ENCODE measurements around the gene FBN2.

Gene FBN2

GRCh38 chr5:128290152-128290858 lies 247.7 kb downstream of the FBN2 start:
- no peak for DNase-seq

GRCh38 chr5:128287740-128288139 lies 250.3 kb downstream of the FBN2 start:
- DNase-seq = no peak

GRCh38 chr5:128284236-128284635 lies 253.8 kb downstream of the FBN2 start:
- DNase-seq = no peak

- no peak for DNase-seq
These were observed 258.7 kb downstream of the FBN2 start for GRCh38 chr5:128279345-128279744.

GRCh38 chr5:128276537-128277216 lies 261.4 kb downstream of the FBN2 start:
- DNase-seq = no peak

- DNase-seq = no peak
These were observed 263.6 kb downstream of the FBN2 start for GRCh38 chr5:128274441-128274840.

- DNase-seq = no peak
These were observed 264.3 kb downstream of the FBN2 start for GRCh38 chr5:128273736-128274135.

GRCh38 chr5:128271859-128272464 lies 266.1 kb downstream of the FBN2 start:
- DNase-seq = no peak

GRCh38 chr5:128271071-128271470 lies 267.0 kb downstream of the FBN2 start:
- DNase-seq = no peak

- DNase-seq = no peak
These were observed 273.3 kb downstream of the FBN2 start for GRCh38 chr5:128264564-128265360.

GRCh38 chr5:128263357-128263756 lies 274.7 kb downstream of the FBN2 start:
- no peak for DNase-seq

- no peak for DNase-seq
These were observed 275.1 kb downstream of the FBN2 start for GRCh38 chr5:128262911-128263310.

- no peak for DNase-seq
These were observed 278.4 kb downstream of the FBN2 start for GRCh38 chr5:128259607-128260021.

GRCh38 chr5:128258372-128258771 lies 279.7 kb downstream of the FBN2 start:
- DNase-seq = no peak

- no peak for DNase-seq
These were observed 281.0 kb downstream of the FBN2 start for GRCh38 chr5:128257076-128257475.

- no peak for DNase-seq
These were observed 283.3 kb downstream of the FBN2 start for GRCh38 chr5:128254789-128255188.

- DNase-seq = no peak
These were observed 284.2 kb downstream of the FBN2 start for GRCh38 chr5:128253880-128254279.

- DNase-seq = no peak
These were observed 284.9 kb downstream of the FBN2 start for GRCh38 chr5:128253161-128253560.

- no peak for DNase-seq
These were observed 285.3 kb downstream of the FBN2 start for GRCh38 chr5:128252756-128253155.

- no peak for DNase-seq
These were observed 285.8 kb downstream of the FBN2 start for GRCh38 chr5:128252196-128252595.

- no peak for DNase-seq
These were observed 292.1 kb downstream of the FBN2 start for GRCh38 chr5:128245974-128246373.

- DNase-seq = no peak
These were observed 294.0 kb downstream of the FBN2 start for GRCh38 chr5:128243958-128244582.
